Right lobe of liver (tissue), 4 donors: ENCODE results near the gene THEMIS.

ENCODE experiments used
- POLR2A ChIP-seq: fragments of 450-650 bp; IDR thresholded peaks from one replicate; pipeline ENCODE4 v1.6.1; 2017; ENCODE audit warnings: antibody characterized with exemption, mild to moderate bottlenecking
- TF ChIP-seq, protein P1 (sequence below), 4 donors: fragments of 200-600 bp in 3 of 4; fragments of 450-650 bp in 1 of 4; IDR thresholded peaks; one replicate each; pipeline versions ENCODE4 v1.5.1 to v1.8.0; 2016 to 2022; ENCODE audit warnings: antibody characterized with exemption in 4 of 4, mild to moderate bottlenecking in 2 of 4
- donor health status: DM: no; HTN: no; CAD: no.
- donor health status: DM: no; HTN: no; CAD: no.
- donor health status: DM: no; HTN: yes; CAD: no.

DNA sequence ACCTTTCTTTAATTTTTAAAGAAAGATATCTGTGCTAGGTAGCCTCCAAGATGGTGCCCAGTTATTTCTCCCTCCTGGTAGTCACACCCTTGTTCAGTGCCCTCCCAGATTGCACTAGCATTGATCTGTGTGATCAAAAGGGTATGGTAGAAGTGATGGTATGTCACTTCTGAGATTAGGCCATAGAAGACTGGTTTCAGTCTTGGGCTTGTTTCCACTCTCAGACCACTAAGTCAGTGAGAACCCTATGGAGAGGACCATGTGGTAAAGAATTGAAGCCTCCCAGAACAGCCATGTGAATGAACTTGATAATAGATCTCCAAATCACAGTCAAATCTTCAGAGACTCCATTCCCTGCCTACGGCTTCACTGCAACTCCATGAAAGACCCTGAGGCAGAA, 57.3 kb downstream of the THEMIS start:
- no peak for TF ChIP-seq POLR2A
- TF ChIP-seq, protein P1, sequence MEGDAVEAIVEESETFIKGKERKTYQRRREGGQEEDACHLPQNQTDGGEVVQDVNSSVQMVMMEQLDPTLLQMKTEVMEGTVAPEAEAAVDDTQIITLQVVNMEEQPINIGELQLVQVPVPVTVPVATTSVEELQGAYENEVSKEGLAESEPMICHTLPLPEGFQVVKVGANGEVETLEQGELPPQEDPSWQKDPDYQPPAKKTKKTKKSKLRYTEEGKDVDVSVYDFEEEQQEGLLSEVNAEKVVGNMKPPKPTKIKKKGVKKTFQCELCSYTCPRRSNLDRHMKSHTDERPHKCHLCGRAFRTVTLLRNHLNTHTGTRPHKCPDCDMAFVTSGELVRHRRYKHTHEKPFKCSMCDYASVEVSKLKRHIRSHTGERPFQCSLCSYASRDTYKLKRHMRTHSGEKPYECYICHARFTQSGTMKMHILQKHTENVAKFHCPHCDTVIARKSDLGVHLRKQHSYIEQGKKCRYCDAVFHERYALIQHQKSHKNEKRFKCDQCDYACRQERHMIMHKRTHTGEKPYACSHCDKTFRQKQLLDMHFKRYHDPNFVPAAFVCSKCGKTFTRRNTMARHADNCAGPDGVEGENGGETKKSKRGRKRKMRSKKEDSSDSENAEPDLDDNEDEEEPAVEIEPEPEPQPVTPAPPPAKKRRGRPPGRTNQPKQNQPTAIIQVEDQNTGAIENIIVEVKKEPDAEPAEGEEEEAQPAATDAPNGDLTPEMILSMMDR (IDR thresholded peaks at IDR 0.05): no peak
